COLO829 (cell line): Measurements from ENCODE around the gene NDC80.
A peak's percentile ranks its signal among the peaks of the same experiment; 100 is the strongest.
"Not testable (repeated sequence)": the region's sequence is repeated elsewhere in the genome, so short reads cannot be mapped to it uniquely, and the experiment has no call there.

Experiments used
- DNase-seq: peaks from one replicate; pipeline ENCODE4 v3.0.0; 2012; ENCODE audit warnings: low spot score

NDC80 gene

GRCh38 chr18:2627821-2628276 is 56.5 kb downstream of the NDC80 start:
- no peak for DNase-seq

GRCh38 chr18:2629003-2629402 is 57.6 kb downstream of the NDC80 start:
- no peak for DNase-seq

- no peak for DNase-seq
Measured at GRCh38 chr18:2635586-2635985, 64.2 kb downstream of the NDC80 start.

- no peak for DNase-seq
Measured at GRCh38 chr18:2636126-2636631, 64.8 kb downstream of the NDC80 start.

GRCh38 chr18:2641638-2642037 is 70.3 kb downstream of the NDC80 start:
- no peak for DNase-seq

- no peak for DNase-seq
Measured at GRCh38 chr18:2642771-2643170, 71.4 kb downstream of the NDC80 start.

GRCh38 chr18:2644535-2644934 is 73.2 kb downstream of the NDC80 start:
- DNase-seq, result no peak

GRCh38 chr18:2651981-2652380 is 80.6 kb downstream of the NDC80 start:
- DNase-seq, result no peak

- no peak for DNase-seq
Measured at GRCh38 chr18:2653467-2653866, 82.1 kb downstream of the NDC80 start.

- DNase-seq, result no peak
Measured at GRCh38 chr18:2654169-2654927, 83.0 kb downstream of the NDC80 start.

GRCh38 chr18:2654928-2655177 is 83.5 kb downstream of the NDC80 start:
- DNase-seq, result no peak

- peak; percentile 35 for DNase-seq
Measured at GRCh38 chr18:2655178-2655953, 84.0 kb downstream of the NDC80 start, which contains the start of gene SMCHD1. Gene SMCHD1, plus strand, starts transcription at chr18:2655726. Its CDS starts 350 bp downstream, at chr18:2656076.

GRCh38 chr18:2655954-2656236 is 84.5 kb downstream of the NDC80 start:
- no peak for DNase-seq

GRCh38 chr18:2656237-2656980 is 85.1 kb downstream of the NDC80 start:
- no peak for DNase-seq

GRCh38 chr18:2656981-2657512 is 85.7 kb downstream of the NDC80 start:
- no peak for DNase-seq

- DNase-seq, result peak; percentile 35
Measured at GRCh38 chr18:2657788-2658458, 86.6 kb downstream of the NDC80 start.

GRCh38 chr18:2660849-2661248 is 89.5 kb downstream of the NDC80 start:
- not testable (repeated sequence) for DNase-seq

- not testable (repeated sequence) for DNase-seq
Measured at GRCh38 chr18:2662288-2662687, 90.9 kb downstream of the NDC80 start.

GRCh38 chr18:2662990-2663389 is 91.6 kb downstream of the NDC80 start:
- no peak for DNase-seq
